NCI-H1092 (cell line): ENCODE measurements around the gene SLC12A4.
"Not testable (repeated sequence)": the region's sequence is repeated elsewhere in the genome, so short reads cannot be mapped to it uniquely, and the experiment has no call there.

Experiments used
- DNase-seq: peaks from one replicate; lab custom pipeline; 2025; lab: John Stamatoyannopoulos, UW

The SLC12A4 gene

GRCh38 chr16:67987460-67988160 is 19.2 kb upstream of the SLC12A4 start:
- DNase-seq, result no peak

- DNase-seq, result no peak
Observed at GRCh38 chr16:67986949-67987348, 18.5 kb upstream of the SLC12A4 start.

GRCh38 chr16:67982011-67982696 is 13.7 kb upstream of the SLC12A4 start:
- no peak for DNase-seq

GRCh38 chr16:67979955-67980678 is 11.7 kb upstream of the SLC12A4 start, which contains the start of gene DPEP3:
DPEP3 (minus strand) TSS chr16:67980499; CDS start chr16:67980380, 119 bp downstream.
- no peak for DNase-seq

GRCh38 chr16:67977469-67978227 is 9.2 kb upstream of the SLC12A4 start:
- DNase-seq, result no peak

GRCh38 chr16:67977005-67977404 is 8.6 kb upstream of the SLC12A4 start:
- DNase-seq, result no peak

- DNase-seq, result no peak
Observed at GRCh38 chr16:67976205-67976604, 7.8 kb upstream of the SLC12A4 start.

GRCh38 chr16:67975321-67976105 is 7.1 kb upstream of the SLC12A4 start:
- DNase-seq, result no peak

GRCh38 chr16:67972285-67972684 is 3.8 kb upstream of the SLC12A4 start:
- not testable (repeated sequence) for DNase-seq

GRCh38 chr16:67971111-67971510 is 2.7 kb upstream of the SLC12A4 start:
- no peak for DNase-seq

- no peak for DNase-seq
Observed at GRCh38 chr16:67969254-67970039, 1.0 kb upstream of the SLC12A4 start.

- DNase-seq, result no peak
Observed at GRCh38 chr16:67967958-67968399, 458 bp downstream of the SLC12A4 start.

GRCh38 chr16:67967183-67967957 is 1.1 kb downstream of the SLC12A4 start:
- DNase-seq, result no peak

- DNase-seq, result no peak
Observed at GRCh38 chr16:67966549-67967182, 1.8 kb downstream of the SLC12A4 start.

GRCh38 chr16:67965668-67966548 is 2.5 kb downstream of the SLC12A4 start:
- DNase-seq, result no peak

- DNase-seq, result no peak
Observed at GRCh38 chr16:67964477-67965131, 3.8 kb downstream of the SLC12A4 start.

GRCh38 chr16:67963662-67964321 is 4.6 kb downstream of the SLC12A4 start:
- no peak for DNase-seq
